T1000 (cell line): Measurements from ENCODE around the gene KRTAP12-4.
"Not testable (repeated sequence)": the region's sequence is repeated elsewhere in the genome, so short reads cannot be mapped to it uniquely, and the experiment has no call there.

Experiments
- DNase-seq: peaks from one replicate; lab custom pipeline; 2025; ENCODE audit warnings: mixed read lengths; lab: John Stamatoyannopoulos, UW

The KRTAP12-4 gene

GRCh38 chr21:44656868-44657267 is 2.4 kb upstream of the KRTAP12-4 start:
- no peak for DNase-seq

GRCh38 chr21:44653656-44654575 is 543 bp downstream of the KRTAP12-4 start:
- DNase-seq: no peak

GRCh38 chr21:44653123-44653522 is 1.3 kb downstream of the KRTAP12-4 start:
- no peak for DNase-seq

GRCh38 chr21:44650973-44651675 is 3.3 kb downstream of the KRTAP12-4 start:
- DNase-seq: no peak

GRCh38 chr21:44650265-44650972 is 4.0 kb downstream of the KRTAP12-4 start:
- no peak for DNase-seq

GRCh38 chr21:44649521-44650100 is 4.8 kb downstream of the KRTAP12-4 start:
- no peak for DNase-seq

GRCh38 chr21:44648557-44649311 is 5.7 kb downstream of the KRTAP12-4 start:
- DNase-seq: no peak

- no peak for DNase-seq
Observed at GRCh38 chr21:44647222-44647552, 7.3 kb downstream of the KRTAP12-4 start.

- not testable (repeated sequence) for DNase-seq
Observed at GRCh38 chr21:44646366-44647221, 7.9 kb downstream of the KRTAP12-4 start, which contains the start of gene KRTAP10-11. Gene KRTAP10-11 (plus strand): TSS chr21:44646414. CDS start chr21:44646459, 45 bp downstream.

- DNase-seq: no peak
Observed at GRCh38 chr21:44644878-44645277, 9.6 kb downstream of the KRTAP12-4 start.

- no peak for DNase-seq
Observed at GRCh38 chr21:44643741-44644310, 10.6 kb downstream of the KRTAP12-4 start.

- no peak for DNase-seq
Observed at GRCh38 chr21:44640761-44641160, 13.7 kb downstream of the KRTAP12-4 start.

GRCh38 chr21:44639331-44639655 is 15.2 kb downstream of the KRTAP12-4 start:
- DNase-seq: no peak

- not testable (repeated sequence) for DNase-seq
Observed at GRCh38 chr21:44638506-44639330, 15.7 kb downstream of the KRTAP12-4 start.

- not testable (repeated sequence) for DNase-seq
Observed at GRCh38 chr21:44637851-44638348, 16.6 kb downstream of the KRTAP12-4 start.

- no peak for DNase-seq
Observed at GRCh38 chr21:44637018-44637850, 17.2 kb downstream of the KRTAP12-4 start, which contains the start of gene KRTAP10-10. Gene KRTAP10-10 (plus strand): TSS chr21:44637356. CDS start chr21:44637418, 62 bp downstream.

- DNase-seq: no peak
Observed at GRCh38 chr21:44636209-44637017, 18.0 kb downstream of the KRTAP12-4 start.
